ENCODE measurements around the gene HTR3D. TPM values are rescaled to one million over a fixed set of nuclear protein-coding genes. Genes with fewer than 3 reads are reported as not detected.

Gene HTR3D
- total RNA-seq, 1 experiment from 2014 or later: not detected

DNA sequence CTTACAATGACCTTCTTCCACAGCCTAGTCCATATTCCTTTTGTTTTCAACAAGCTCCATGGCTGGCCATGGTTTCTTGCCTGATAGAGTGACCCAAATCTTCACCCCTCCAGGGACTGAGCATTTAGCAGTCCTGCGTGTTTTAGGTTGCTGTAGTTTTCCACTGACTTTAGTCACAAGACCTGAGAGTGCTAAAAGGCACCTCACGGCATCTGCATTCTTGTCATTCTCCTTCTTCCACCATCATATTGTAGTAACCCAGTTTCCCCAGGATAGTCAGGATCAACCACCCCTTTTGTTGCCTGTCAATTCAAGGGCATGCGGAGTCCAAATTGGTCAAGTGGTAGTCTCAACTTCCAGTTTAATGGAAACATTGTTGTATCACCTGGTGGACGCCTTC, 42.1 kb downstream of the HTR3D start:
- H3K27ac ChIP-seq (ENCODE audit: low read depth, low read length, poor library complexity, severe bottlenecking): no peak overlapping the region
- no peaks in the 10 kb centered on the region for H3K36me3 ChIP-seq (ENCODE audit: insufficient read depth, low read length, poor library complexity, severe bottlenecking)
- H3K27me3 ChIP-seq (replicated peaks; ENCODE audit: insufficient read depth, low read depth, low read length, poor library complexity): no peaks in the 10 kb centered on the region
- no peak for TF ChIP-seq EZH2 (IDR thresholded peaks at IDR 0.05; ENCODE audit: borderline replicate concordance, low read depth, low read length, poor library complexity, severe bottlenecking)
- TF ChIP-seq, protein P1, sequence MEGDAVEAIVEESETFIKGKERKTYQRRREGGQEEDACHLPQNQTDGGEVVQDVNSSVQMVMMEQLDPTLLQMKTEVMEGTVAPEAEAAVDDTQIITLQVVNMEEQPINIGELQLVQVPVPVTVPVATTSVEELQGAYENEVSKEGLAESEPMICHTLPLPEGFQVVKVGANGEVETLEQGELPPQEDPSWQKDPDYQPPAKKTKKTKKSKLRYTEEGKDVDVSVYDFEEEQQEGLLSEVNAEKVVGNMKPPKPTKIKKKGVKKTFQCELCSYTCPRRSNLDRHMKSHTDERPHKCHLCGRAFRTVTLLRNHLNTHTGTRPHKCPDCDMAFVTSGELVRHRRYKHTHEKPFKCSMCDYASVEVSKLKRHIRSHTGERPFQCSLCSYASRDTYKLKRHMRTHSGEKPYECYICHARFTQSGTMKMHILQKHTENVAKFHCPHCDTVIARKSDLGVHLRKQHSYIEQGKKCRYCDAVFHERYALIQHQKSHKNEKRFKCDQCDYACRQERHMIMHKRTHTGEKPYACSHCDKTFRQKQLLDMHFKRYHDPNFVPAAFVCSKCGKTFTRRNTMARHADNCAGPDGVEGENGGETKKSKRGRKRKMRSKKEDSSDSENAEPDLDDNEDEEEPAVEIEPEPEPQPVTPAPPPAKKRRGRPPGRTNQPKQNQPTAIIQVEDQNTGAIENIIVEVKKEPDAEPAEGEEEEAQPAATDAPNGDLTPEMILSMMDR (conservative IDR thresholded peaks at IDR 0.05; ENCODE audit: low read depth, low read length): no peak
- H3K4me3 ChIP-seq (ENCODE audit: low read depth, low read length, poor library complexity, severe bottlenecking): no peak overlapping the region
- intact Hi-C loops (cut with micrococcal nuclease; ENCODE audit: unreplicated experiment): no loop called here
- DNase-seq (ENCODE audit: low spot score): no peak
- H3K4me1 ChIP-seq (ENCODE audit: insufficient read depth, low read length, poor library complexity, severe bottlenecking): no peaks in the 10 kb centered on the region
- H3K9me3 ChIP-seq (ENCODE audit: low read depth, low read length, poor library complexity, severe bottlenecking): peaks cover 4% of the 10 kb centered on the region
- POLR2A ChIA-PET (ENCODE audit: low non-redundant PET): no interaction called here
- CTCF ChIA-PET: no interaction called here
- no TSS peak for BruUV-seq (replicated peaks)

DNA sequence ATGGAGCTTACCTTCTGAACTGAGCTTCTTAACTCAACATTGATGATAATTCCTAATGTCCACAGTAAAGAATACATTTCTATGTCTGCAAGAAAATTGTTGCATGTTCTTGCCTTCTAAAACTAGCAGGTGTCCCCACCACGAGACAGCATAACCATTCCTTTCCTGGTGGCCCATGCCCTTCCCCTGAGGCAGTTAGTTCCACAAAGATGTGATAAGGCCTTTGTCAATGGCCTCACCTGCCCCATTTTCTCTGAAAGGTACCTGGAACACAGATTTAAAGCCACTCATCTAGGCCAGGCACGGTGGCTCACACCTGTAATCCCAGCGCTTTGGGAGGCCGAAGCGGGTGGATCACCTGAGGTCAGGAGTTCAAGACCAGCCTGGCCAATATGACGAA, 44.4 kb downstream of the HTR3D start:
- ChIA-PET POLR2A (ENCODE audit: low non-redundant PET) (no interaction called here), CTCF (no interaction called here)
- Histone ChIP-seq H3K4me1 (ENCODE audit: insufficient read depth, low read length, poor library complexity, severe bottlenecking) (no peaks in the 10 kb centered on the region), H3K36me3 (ENCODE audit: insufficient read depth, low read length, poor library complexity, severe bottlenecking) (no peaks in the 10 kb centered on the region), H3K9me3 (ENCODE audit: low read depth, low read length, poor library complexity, severe bottlenecking) (no peaks in the 10 kb centered on the region), H3K4me3 (ENCODE audit: low read depth, low read length, poor library complexity, severe bottlenecking) (no peak overlapping the region), H3K27me3 (replicated peaks; ENCODE audit: insufficient read depth, low read depth, low read length, poor library complexity) (no peaks in the 10 kb centered on the region), H3K27ac (ENCODE audit: low read depth, low read length, poor library complexity, severe bottlenecking) (no peak overlapping the region)
- TF ChIP-seq, protein P1 (conservative IDR thresholded peaks at IDR 0.05; ENCODE audit: low read depth, low read length): no peak
- TF ChIP-seq EZH2 (IDR thresholded peaks at IDR 0.05; ENCODE audit: borderline replicate concordance, low read depth, low read length, poor library complexity, severe bottlenecking): no peak
- DNase-seq (ENCODE audit: low spot score): no peak
- intact Hi-C loops (cut with micrococcal nuclease; ENCODE audit: unreplicated experiment): no loop called here
- BruUV-seq (replicated peaks): no TSS peak

- no TSS peak for BruUV-seq (replicated peaks)
- POLR2A ChIA-PET (ENCODE audit: low non-redundant PET): no interaction called here
- no peaks in the 10 kb centered on the region for H3K27me3 ChIP-seq (replicated peaks; ENCODE audit: insufficient read depth, low read depth, low read length, poor library complexity)
- no peak overlapping the region for H3K27ac ChIP-seq (ENCODE audit: low read depth, low read length, poor library complexity, severe bottlenecking)
- no peaks in the 10 kb centered on the region for H3K9me3 ChIP-seq (ENCODE audit: low read depth, low read length, poor library complexity, severe bottlenecking)
- DNase-seq (ENCODE audit: low spot score): no peak
- H3K36me3 ChIP-seq (ENCODE audit: insufficient read depth, low read length, poor library complexity, severe bottlenecking): no peaks in the 10 kb centered on the region
- CTCF ChIA-PET: no interaction called here
- intact Hi-C loops (cut with micrococcal nuclease; ENCODE audit: unreplicated experiment): no loop called here
- H3K4me3 ChIP-seq (ENCODE audit: low read depth, low read length, poor library complexity, severe bottlenecking): no peak overlapping the region
- TF ChIP-seq EZH2 (IDR thresholded peaks at IDR 0.05; ENCODE audit: borderline replicate concordance, low read depth, low read length, poor library complexity, severe bottlenecking): no peak
- TF ChIP-seq, protein P1 (conservative IDR thresholded peaks at IDR 0.05; ENCODE audit: low read depth, low read length): no peak
- H3K4me1 ChIP-seq (ENCODE audit: insufficient read depth, low read length, poor library complexity, severe bottlenecking): no peaks in the 10 kb centered on the region
Observed at GRCh38 chr3:184077881-184078280, 46.3 kb downstream of the HTR3D start.

All from A673 (cell line).